AG04449 (cell line): ENCODE results near the gene SRMS.

Experiments
- CTCF ChIA-PET: fragments of 350-600 bp; formaldehyde crosslinking; extraction: SDS; loops from one replicate; lab custom pipeline; 2021; ENCODE audit warnings: antibody characterized with exemption; lab: Yijun Ruan, JAX
- POLR2A ChIA-PET: fragments of 400-600, 350-600 bp; formaldehyde crosslinking; extraction: SDS; loops from one replicate; lab custom pipeline; 2020; ENCODE audit warnings: antibody characterized with exemption, inconsistent platforms; lab: Yijun Ruan, JAX
- DNase-seq: peaks from one replicate; pipeline ENCODE4 v3.0.0-alpha.2; 2010; ENCODE audit warnings: low read depth, low spot score
- H3K4me3 ChIP-seq: 2 replicates; pipeline ENCODE4 v1.5.1; 2011; ENCODE audit warnings: low read depth, mild to moderate bottlenecking, control low read depth, low read length
- TF ChIP-seq, protein P1 (sequence below): IDR thresholded peaks from one replicate; pipeline ENCODE4 v1.5.1; 2011; ENCODE audit warnings: mild to moderate bottlenecking, moderate library complexity, low read length, control low read depth, inconsistent platforms; ENCODE audit not compliant: insufficient read depth; ENCODE audit errors: missing control alignments

SRMS gene

DNA sequence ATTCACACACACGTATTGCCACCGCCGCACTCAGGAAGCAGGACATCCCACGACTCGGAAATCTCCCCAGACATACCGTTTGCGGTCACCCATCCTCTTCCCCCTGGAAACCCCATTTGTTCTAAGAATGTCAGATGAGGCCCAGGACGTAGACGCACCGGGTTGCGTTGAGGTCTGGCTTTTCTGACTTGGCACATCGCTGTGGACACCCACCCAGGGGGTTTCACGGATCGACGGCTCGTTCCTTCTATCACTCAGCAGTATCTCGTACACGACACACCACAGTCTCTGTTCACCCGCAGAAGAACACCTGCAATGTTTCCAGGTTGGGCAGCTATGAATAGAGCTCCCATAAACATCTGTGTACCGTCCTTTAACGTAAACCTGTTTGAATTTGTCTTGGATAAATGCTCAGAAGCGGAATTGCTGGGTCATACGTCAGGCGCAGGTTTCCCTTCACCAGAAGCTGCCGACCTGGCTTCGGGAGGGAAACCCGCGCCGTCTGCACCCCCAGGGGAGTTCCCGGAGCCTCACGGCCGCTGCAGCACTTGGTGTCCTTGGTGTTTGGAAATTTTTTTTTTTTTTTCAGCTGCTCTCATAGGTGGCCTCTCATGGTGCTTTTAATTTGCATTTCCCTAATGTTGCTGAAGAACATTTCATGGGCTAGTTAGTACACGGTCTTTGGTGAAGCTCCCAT, 39.3 kb downstream of the SRMS start:
- no peak overlapping the region for H3K4me3 ChIP-seq
- no peak for DNase-seq
- TF ChIP-seq, protein P1, sequence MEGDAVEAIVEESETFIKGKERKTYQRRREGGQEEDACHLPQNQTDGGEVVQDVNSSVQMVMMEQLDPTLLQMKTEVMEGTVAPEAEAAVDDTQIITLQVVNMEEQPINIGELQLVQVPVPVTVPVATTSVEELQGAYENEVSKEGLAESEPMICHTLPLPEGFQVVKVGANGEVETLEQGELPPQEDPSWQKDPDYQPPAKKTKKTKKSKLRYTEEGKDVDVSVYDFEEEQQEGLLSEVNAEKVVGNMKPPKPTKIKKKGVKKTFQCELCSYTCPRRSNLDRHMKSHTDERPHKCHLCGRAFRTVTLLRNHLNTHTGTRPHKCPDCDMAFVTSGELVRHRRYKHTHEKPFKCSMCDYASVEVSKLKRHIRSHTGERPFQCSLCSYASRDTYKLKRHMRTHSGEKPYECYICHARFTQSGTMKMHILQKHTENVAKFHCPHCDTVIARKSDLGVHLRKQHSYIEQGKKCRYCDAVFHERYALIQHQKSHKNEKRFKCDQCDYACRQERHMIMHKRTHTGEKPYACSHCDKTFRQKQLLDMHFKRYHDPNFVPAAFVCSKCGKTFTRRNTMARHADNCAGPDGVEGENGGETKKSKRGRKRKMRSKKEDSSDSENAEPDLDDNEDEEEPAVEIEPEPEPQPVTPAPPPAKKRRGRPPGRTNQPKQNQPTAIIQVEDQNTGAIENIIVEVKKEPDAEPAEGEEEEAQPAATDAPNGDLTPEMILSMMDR, result no peak
- ChIA-PET POLR2A (no interaction called here), CTCF (interaction anchor here (3.3 kb wide), 1 partner anchor 12 kb away, joined by 26 read pairs; no protein-coding TSS in a partner anchor)

DNA sequence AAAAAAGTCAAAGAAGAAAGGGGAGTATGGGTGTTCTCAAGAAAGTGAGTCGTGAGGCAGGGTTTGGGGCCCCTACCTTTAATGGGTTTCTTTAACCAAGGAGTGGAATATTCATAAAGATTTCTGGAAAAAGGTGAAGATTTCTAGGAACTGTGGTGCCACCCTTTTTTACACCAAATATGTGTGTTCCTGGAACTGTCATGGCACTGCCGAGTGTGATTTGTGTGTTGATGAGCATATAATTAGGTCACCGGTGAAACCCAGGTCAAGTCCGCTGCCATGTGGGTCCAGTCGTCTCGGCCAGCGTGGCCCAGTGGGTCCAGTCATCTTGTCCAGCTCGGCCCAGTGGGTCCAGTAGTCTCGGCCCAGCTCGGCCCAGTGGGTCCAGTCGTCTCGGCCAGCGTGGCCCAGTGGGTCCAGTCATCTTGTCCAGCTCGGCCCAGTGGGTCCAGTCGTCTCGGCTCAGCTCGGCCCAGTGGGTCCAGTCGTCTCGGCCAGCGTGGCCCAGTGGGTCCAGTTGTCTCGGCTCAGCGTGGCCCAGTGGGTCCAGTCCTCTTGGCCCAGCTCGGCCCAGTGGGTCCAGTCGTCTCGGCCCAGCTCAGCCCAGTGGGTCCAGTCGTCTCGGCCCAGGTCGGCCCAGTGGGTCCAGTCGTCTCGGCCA, 40.3 kb downstream of the SRMS start:
- H3K4me3 ChIP-seq, result no peak overlapping the region
- TF ChIP-seq, protein P1, result no peak
- DNase-seq, result no peak
- CTCF ChIA-PET, result interaction anchor here (2.9 to 3.3 kb wide), 2 partner anchors 10 to 11 kb away, joined by 19 to 26 read pairs; no protein-coding TSS in a partner anchor
- POLR2A ChIA-PET, result no interaction called here

DNA sequence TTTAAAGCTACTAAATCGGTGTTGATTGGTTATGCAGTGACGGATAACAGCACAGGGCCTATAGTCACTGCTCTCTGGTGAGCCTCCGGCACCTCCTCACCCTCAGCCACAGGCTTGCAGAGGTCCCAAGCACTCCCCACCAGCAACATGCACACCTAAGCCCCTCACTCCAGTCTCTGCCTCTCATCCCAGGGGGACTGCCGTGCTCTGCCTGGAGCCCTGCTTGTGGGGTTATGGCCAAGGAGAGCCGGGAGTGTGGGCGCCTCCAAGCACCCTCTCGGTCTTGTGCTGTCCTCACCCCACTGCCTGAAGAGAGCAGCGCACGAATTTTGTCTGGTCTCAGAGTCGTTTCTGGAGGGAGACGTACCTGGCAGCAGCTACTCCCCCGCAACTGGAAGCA, 41.8 kb downstream of the SRMS start:
- CTCF ChIA-PET, result interaction anchor here (2.9 kb wide), 1 partner anchor 9 kb away, joined by 19 read pairs; no protein-coding TSS in a partner anchor
- POLR2A ChIA-PET, result no interaction called here
- no peak for DNase-seq
- no peak overlapping the region for H3K4me3 ChIP-seq
- TF ChIP-seq, protein P1, result no peak

DNA sequence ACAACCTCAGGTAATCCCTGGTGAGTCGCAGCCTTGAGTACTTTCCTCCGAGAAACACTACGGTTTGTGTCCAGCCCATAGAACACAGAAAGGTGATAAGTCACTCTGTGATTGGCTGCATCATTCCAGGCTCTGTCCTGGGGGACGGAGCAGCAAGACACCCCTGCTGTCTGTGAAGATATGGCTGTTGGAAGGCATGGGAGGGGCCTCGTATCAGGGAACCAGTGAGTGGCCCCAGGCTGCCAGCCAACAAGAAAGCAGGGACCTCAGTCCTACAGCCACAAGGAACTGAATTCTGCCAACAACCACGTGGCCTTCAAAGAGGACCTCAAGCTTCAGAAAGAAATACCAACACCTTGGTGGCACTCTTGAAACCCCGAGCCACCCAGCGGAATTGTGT, 42.3 kb downstream of the SRMS start:
- POLR2A ChIA-PET, result no interaction called here

DNA sequence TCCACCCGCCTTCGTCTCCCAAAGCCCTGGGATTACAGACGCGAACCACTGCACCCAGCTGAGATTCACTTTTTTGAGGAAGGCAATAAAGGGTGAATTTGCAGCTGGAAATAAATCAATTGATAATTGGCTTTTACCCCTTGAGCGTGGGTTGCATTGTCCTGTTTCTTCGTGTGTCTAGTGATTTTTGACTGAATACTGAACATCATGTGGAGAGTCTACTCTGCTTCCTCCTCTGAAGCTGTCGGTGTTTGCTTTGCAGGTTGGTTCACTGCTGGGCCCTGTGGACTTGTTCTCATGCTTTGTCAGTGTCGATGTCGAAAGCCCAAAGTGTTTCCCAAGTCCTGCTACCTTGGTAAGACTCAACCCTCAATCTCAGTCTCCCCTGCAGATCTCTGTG, 42.9 kb downstream of the SRMS start:
- TF ChIP-seq, protein P1, result no peak
- DNase-seq, result no peak
- ChIA-PET POLR2A (no interaction called here), CTCF (interaction anchor here (0.9 to 2.9 kb wide), 2 partner anchors 8 to 469 kb away, joined by 3 to 19 read pairs; no protein-coding TSS in a partner anchor)
- no peak overlapping the region for H3K4me3 ChIP-seq

More for the DNA sequence above, 42.3 kb downstream of the SRMS start:
- TF ChIP-seq, protein P1, result no peak
- no peak for DNase-seq
- CTCF ChIA-PET, result interaction anchor here (2.9 kb wide), 1 partner anchor 8 kb away, joined by 19 read pairs; no protein-coding TSS in a partner anchor
- H3K4me3 ChIP-seq, result no peak overlapping the region

DNA sequence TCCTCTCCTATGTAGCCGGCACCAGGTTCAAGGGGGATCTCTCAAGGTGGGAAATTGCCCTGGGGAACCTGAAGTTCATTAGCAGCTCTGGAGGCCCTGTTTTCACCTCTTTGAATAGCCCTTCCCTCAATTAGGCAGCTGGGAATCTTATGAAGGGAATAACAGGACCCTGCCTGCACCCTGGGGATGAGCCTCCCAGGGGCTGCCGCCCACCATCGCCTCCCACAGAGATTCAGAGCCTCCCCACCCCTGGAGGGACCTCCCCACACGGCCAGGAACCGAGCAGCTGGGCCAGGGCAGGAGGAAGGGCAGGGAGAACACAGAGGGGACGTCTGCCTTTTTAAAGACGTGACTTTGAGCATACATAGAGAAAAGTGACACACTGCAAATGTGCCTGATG, 44.0 kb downstream of the SRMS start:
- ChIA-PET POLR2A (no interaction called here), CTCF (no interaction called here)
- H3K4me3 ChIP-seq, result no peak overlapping the region
- TF ChIP-seq, protein P1, result no peak
- no peak for DNase-seq
